ENCODE results near the gene ATCAY. TPM values are rescaled to one million over a fixed set of nuclear protein-coding genes. Genes with fewer than 3 reads are reported as not detected.

ATCAY gene, protein sequence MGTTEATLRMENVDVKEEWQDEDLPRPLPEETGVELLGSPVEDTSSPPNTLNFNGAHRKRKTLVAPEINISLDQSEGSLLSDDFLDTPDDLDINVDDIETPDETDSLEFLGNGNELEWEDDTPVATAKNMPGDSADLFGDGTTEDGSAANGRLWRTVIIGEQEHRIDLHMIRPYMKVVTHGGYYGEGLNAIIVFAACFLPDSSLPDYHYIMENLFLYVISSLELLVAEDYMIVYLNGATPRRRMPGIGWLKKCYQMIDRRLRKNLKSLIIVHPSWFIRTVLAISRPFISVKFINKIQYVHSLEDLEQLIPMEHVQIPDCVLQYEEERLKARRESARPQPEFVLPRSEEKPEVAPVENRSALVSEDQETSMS
- 1 to 10 TPM; 1.7 to 4.8 TPM for total RNA-seq
- 0.32 TPM for polyA plus RNA-seq (ENCODE audit: insufficient read depth, low read depth, low replicate concordance)
- long read RNA-seq, donor 1, result 0 reads
- long read RNA-seq, donor 2, result 0 reads

DNA sequence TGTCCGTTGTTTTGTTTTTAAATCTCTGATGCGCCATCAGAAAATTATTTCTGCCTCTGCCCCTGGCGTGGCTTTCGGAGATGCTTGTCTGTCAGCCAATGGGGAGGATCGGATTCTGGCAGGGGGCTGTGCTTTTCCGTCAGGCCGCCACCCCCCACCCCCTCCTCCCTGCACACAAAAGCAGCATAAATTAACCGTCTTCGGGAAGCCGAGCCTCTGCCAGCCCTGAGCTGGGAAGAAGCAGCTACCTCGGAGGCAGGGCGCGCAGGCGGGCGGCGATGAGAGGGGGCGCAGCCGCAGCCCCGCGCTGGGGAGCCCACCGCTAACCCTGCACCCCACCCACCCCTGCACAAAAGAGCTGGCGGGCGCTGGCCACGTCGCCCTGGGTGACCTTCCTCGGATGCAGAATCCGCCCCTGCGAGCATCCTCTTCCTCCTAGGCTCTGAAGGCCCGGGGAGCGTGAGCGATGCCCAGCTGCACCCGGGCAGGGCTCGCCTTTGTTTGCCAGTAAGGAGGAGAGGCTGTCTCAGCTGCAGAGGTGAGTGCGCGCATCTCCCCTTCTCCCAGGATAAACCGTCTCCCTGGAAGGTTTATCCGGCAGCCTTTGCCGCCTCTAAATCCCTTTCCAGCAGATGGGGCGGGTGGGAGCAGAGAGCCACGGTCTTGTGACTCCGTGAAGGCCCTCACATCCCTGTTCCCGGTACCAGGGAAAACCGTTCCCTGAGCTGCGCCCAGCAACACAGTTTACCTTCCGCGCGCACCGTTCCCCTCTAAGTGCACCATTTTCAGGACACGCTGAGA lies at the start of gene ATCAY:
TSS of gene ATCAY (plus strand) at position 215 of the 801 bp plus-strand sequence. CDS start 5,083 bp downstream, outside the sequence.
- TF ChIP-seq CTCF (IDR thresholded peaks at IDR 0.05), result no peak
- no peak for TF ChIP-seq POLR2A (IDR thresholded peaks at IDR 0.05)
- no peak for DNase-seq
- H3K9me3 ChIP-seq, result no peaks in the 10 kb centered on the region
- H3K4me3 ChIP-seq, result peak within 1 kb of the TSS in 1 of 2 donors; percentile 17
- WGBS, 2 donors, result 2% methylated on average over 25 to 44 of the region's 49 CpGs
- H3K27me3 ChIP-seq, result no peaks in the 10 kb centered on the region
- H3K27ac ChIP-seq, result no peak within 1 kb of the TSS
- intact Hi-C loops (cut with DNase I; ENCODE audit: low total_unique reads), result no loop called here
- H3K4me1 ChIP-seq, result no peaks in the 10 kb centered on the region
- no peaks in the 10 kb centered on the region for H3K36me3 ChIP-seq (ENCODE audit: low read depth, missing control alignments)

- H3K27ac ChIP-seq, result no peak overlapping the region
- intact Hi-C loops (cut with DNase I; ENCODE audit: low total_unique reads), result no loop called here
- H3K27me3 ChIP-seq, result no peaks in the 10 kb centered on the region
- no peaks in the 10 kb centered on the region for H3K4me1 ChIP-seq
- DNase-seq, result no peak
- no peak for TF ChIP-seq POLR2A (IDR thresholded peaks at IDR 0.05)
- no peak overlapping the region for H3K4me3 ChIP-seq
- H3K9me3 ChIP-seq, result no peaks in the 10 kb centered on the region
- no peaks in the 10 kb centered on the region for H3K36me3 ChIP-seq (ENCODE audit: low read depth, missing control alignments)
- WGBS, 2 donors, result 61 to 71% methylated on average over 15 to 18 of the region's 19 CpGs
Measured at GRCh38 chr19:3831601-3832000, 48.9 kb upstream of the ATCAY start.

GRCh38 chr19:3832001-3832400 lies 48.5 kb upstream of the ATCAY start:
- Histone ChIP-seq H3K4me3 (no peak overlapping the region), H3K36me3 (ENCODE audit: low read depth, missing control alignments) (no peaks in the 10 kb centered on the region), H3K27ac (no peak overlapping the region), H3K9me3 (no peaks in the 10 kb centered on the region), H3K4me1 (no peaks in the 10 kb centered on the region), H3K27me3 (no peaks in the 10 kb centered on the region)
- intact Hi-C loops (cut with DNase I; ENCODE audit: low total_unique reads), result no loop called here
- WGBS, 2 donors, result 90 to 95% methylated on average over 6 of the region's 6 CpGs
- no peak for DNase-seq
- TF ChIP-seq POLR2A (IDR thresholded peaks at IDR 0.05) (no peak), CTCF (IDR thresholded peaks at IDR 0.05) (no peak)

DNA sequence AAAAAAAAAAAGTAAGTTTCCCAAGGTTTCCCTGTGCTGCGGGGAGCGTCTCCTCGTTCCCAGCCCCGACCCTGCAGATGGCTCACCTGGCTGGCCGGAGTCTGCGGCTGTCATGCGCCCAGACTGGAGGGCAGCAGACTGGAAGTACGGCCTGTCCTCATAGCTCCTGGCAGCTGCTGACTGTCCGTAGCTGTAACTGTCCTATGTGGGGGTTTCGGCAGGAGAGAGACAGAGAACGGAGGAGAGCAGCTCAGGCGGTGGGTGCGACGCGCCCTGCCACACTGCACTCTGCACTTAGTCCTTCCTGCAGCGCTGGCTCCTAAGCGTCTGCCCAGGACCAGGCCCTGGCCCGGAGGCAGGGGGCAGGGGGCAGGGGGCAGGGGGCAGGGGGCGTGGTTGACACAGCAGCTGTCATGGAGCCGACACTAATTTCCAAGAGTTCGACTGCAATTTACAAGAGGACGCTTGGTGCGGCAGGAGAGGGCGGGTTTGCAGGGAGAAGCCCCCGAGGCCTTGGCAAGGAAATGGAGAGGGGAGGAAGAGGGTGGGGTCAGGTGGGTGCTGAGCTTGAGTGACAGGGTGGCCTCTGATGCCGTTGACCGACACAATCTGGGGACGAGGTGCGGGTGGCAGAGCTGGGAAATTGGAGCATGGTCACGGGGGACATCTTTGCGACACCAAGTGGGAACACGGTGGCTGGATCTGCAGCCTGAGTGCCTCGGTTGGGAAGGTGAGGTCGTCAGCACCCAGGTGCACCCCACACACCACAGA lies 46.7 kb upstream of the ATCAY start:
- Histone ChIP-seq H3K27me3 (no peaks in the 10 kb centered on the region), H3K4me3 (no peak overlapping the region), H3K36me3 (ENCODE audit: low read depth, missing control alignments) (no peaks in the 10 kb centered on the region), H3K27ac (no peak overlapping the region), H3K9me3 (no peaks in the 10 kb centered on the region), H3K4me1 (no peaks in the 10 kb centered on the region)
- TF ChIP-seq POLR2A (IDR thresholded peaks at IDR 0.05) (no peak), CTCF (IDR thresholded peaks at IDR 0.05) (no peak)
- no peak for DNase-seq
- WGBS, 2 donors, result 67 to 70% methylated on average over 34 of the region's 34 CpGs
- intact Hi-C loops (cut with DNase I; ENCODE audit: low total_unique reads), result no loop called here

Measured in testis (tissue), 5 donors.